Bronchial epithelial cell (primary cell): ENCODE data around the gene SIPA1. TPM values are rescaled to one million over a fixed set of nuclear protein-coding genes. Genes with fewer than 3 reads are reported as not detected.

Source experiments
- DNase-seq: peaks from one replicate; pipeline ENCODE4 v3.0.0-alpha.2; 2010; ENCODE audit warnings: low read depth
- FAIRE-seq: peaks from 2 replicates; lab custom pipeline; 2011; peaks lifted over from hg19 to GRCh38; lab: Jason Lieb, UNC
- H3K27me3 ChIP-seq: 2 replicates; pipeline ENCODE4 v1.5.1; 2011; ENCODE audit warnings: low read length; ENCODE audit not compliant: control insufficient read depth, insufficient read depth
- H3K36me3 ChIP-seq: 2 replicates; pipeline ENCODE4 v1.5.1; 2011; ENCODE audit warnings: low read length; ENCODE audit not compliant: control insufficient read depth, insufficient read depth
- H3K4me3 ChIP-seq: 2 replicates; pipeline ENCODE4 v1.5.1; 2011; ENCODE audit warnings: mild to moderate bottlenecking, low read depth, low read length, control low read depth
- CTCF ChIP-seq: IDR thresholded peaks from 2 replicates; pipeline ENCODE4 v1.5.1; 2011; ENCODE audit warnings: mild to moderate bottlenecking, moderate library complexity, low read length, control low read depth, inconsistent platforms; ENCODE audit not compliant: insufficient read depth, severe bottlenecking
- total RNA-seq: library from RNA; depleted of rRNA; stranded (reverse); fragments of >200 nt; gene quantifications from 2 replicates; pipeline ENCODE4 v1.2.1, GENCODE V29; 2014

Gene SIPA1
- total RNA-seq, 1 donor from 2014 or later = 11.1 TPM

GRCh38 chr11:65596520-65596919 is 41.4 kb upstream of the SIPA1 start:
- TF ChIP-seq CTCF = no peak
- no peak overlapping the region for H3K4me3 ChIP-seq
- FAIRE-seq (no peak), DNase-seq (no peak)
- H3K27me3 ChIP-seq = no peaks in the 10 kb centered on the region
- peaks cover 9% of the 10 kb centered on the region for H3K36me3 ChIP-seq

GRCh38 chr11:65598258-65598699 is 39.6 kb upstream of the SIPA1 start:
- H3K36me3 ChIP-seq = peaks cover 9% of the 10 kb centered on the region
- no peak overlapping the region for H3K4me3 ChIP-seq
- H3K27me3 ChIP-seq = no peaks in the 10 kb centered on the region
- TF ChIP-seq CTCF = no peak
- no peak for FAIRE-seq
- DNase-seq = no peak

GRCh38 chr11:65599216-65599954 is 38.5 kb upstream of the SIPA1 start:
- DNase-seq (no peak), FAIRE-seq (no peak)
- H3K27me3 ChIP-seq = no peaks in the 10 kb centered on the region
- no peak for TF ChIP-seq CTCF
- peaks cover 12% of the 10 kb centered on the region for H3K36me3 ChIP-seq
- H3K4me3 ChIP-seq = no peak overlapping the region

- DNase-seq (no peak), FAIRE-seq (no peak)
- Histone ChIP-seq H3K4me3 (no peak overlapping the region), H3K36me3 (peaks cover 17% of the 10 kb centered on the region), H3K27me3 (no peaks in the 10 kb centered on the region)
- no peak for TF ChIP-seq CTCF
Measured at GRCh38 chr11:65599955-65600246, 38.0 kb upstream of the SIPA1 start.

- H3K36me3 ChIP-seq = peaks cover 20% of the 10 kb centered on the region
- FAIRE-seq = no peak
Measured at GRCh38 chr11:65604258-65604657, 33.6 kb upstream of the SIPA1 start.

More at GRCh38 chr11:65604258-65604657, 33.6 kb upstream of the SIPA1 start:
- DNase-seq = no peak
- Histone ChIP-seq H3K4me3 (no peak overlapping the region), H3K27me3 (no peaks in the 10 kb centered on the region)
- no peak for TF ChIP-seq CTCF
